ENCODE measurements around the gene COL18A1. TPM values are rescaled to one million over a fixed set of nuclear protein-coding genes. Genes with fewer than 3 reads are reported as not detected.
"Not testable (repeated sequence)": the region's sequence is repeated elsewhere in the genome, so short reads cannot be mapped to it uniquely, and the experiment has no call there.

The COL18A1 gene
- total RNA-seq, 1 experiment from 2014 or later: 353 TPM

DNA sequence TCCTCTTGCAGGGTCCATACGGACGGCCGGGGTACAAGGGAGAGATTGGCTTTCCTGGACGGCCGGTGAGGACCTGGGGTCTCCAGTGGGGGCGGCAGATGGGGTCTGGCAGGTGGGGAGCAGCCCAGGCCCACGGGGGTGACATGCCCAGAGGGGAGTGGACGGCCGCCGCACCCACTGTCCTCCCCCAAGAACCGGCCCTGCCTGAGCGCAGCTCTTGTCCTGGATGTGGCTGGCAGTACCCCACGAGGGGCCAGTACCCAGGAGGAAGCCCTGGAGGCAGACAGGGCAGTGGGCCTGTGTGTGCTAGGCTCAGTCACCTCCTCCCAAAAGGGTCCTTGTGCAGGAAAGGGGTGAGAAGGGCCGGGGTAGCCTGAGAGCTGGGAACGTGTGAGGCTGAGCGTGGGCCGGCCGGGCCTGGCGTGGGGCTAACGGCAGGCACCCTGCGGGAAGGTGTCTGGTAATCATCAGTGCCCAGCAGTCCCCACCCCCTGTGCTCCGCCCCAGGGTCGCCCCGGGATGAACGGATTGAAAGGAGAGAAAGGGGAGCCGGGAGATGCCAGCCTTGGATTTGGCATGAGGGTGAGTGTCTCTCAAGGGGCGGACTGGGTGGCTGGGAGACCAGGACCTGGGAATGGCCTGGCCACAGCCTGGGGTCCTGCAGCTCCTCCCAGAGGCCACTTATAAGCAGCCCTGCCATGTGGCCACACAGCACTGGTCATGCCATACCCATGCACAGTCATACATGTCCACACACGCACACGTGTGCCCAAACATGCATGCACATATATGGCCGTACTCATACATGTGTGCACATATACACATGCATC, 90.1 kb downstream of the COL18A1 start:
- DNase-seq (ENCODE audit: low spot score): no peak
- in situ Hi-C loops (cut with HindIII; ENCODE audit: low sequenced_read_pairs): no loop called here

DNA sequence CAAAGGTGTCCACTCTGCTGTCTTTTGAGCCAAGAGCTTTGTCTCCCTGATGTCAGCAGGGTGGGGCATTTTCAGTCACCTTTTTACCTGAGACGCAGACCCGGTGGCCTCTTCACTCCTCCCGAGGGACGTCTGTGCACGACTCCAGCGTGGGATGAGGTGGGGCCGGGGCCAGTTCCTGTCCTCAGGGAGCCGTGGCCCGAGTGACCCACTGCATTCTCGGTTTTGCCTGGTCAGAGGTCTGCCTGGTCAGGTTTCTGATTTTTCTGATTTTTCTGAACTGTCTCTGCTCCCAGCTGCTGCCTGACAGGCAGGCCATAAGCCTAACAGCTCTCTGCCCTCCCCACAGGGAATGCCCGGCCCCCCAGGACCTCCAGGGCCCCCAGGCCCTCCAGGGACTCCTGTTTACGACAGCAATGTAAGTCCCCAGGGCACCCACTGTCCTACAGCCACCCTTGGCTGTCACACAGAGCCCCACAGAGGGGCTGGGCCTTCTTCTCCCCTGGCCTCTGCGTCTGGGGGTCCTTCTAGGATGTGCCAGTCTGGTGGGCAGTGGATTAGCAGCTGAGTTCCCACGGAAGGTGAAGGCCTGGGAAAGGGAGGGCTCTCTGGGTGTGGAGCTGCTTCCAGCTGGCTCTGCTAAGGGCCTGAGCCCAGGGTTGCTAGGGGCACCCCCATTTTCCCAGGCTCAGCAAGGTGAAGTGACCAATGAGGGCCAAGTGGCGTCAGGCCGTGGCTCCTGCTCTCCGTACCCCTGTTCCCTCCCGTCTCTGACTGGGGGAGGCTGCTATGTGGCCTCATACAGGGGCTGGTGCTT, 91.4 kb downstream of the COL18A1 start:
- in situ Hi-C loops (cut with HindIII; ENCODE audit: low sequenced_read_pairs): no loop called here
- no peak for DNase-seq (ENCODE audit: low spot score)

DNA sequence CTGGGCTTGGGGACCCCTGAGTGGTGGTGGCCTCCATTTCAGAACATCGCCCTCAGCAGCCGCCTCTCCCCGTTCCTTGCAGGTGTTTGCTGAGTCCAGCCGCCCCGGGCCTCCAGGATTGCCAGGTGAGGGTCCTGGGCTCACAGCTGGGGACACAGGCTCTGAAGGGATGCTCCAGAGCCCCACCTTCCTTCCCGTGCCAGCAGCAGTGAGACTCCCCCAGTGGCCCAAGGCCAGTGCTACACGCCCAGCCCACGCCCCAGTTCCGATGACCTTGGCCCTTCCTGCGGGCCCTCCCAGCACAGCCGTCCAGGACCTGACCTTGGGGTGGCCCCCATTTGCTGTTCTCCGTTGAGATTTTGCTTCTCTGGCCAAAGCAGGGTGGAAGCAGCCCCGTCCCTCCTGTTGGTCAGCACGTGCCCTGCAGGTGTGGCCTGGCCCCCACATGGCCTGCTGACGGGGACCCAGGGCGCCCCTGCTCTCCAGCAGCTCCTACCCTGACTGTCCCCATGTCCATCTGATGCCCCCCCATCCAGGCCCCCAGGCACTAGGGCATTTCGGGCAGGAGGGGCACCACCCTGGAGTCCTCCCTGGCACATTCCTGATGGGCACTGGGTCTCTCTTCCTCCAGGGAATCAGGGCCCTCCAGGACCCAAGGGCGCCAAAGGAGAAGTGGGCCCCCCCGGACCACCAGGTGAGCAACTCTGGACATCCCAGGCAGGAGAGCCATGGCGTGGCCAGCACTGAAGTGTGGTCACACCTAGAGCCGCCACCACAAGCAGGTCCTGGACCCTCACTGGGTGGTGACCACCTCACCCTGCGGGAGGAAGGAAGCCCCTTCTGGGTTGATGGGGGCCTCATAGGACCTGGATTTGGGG, 92.2 kb downstream of the COL18A1 start:
- DNase-seq (ENCODE audit: low spot score): no peak
- in situ Hi-C loops (cut with HindIII; ENCODE audit: low sequenced_read_pairs): no loop called here

DNA sequence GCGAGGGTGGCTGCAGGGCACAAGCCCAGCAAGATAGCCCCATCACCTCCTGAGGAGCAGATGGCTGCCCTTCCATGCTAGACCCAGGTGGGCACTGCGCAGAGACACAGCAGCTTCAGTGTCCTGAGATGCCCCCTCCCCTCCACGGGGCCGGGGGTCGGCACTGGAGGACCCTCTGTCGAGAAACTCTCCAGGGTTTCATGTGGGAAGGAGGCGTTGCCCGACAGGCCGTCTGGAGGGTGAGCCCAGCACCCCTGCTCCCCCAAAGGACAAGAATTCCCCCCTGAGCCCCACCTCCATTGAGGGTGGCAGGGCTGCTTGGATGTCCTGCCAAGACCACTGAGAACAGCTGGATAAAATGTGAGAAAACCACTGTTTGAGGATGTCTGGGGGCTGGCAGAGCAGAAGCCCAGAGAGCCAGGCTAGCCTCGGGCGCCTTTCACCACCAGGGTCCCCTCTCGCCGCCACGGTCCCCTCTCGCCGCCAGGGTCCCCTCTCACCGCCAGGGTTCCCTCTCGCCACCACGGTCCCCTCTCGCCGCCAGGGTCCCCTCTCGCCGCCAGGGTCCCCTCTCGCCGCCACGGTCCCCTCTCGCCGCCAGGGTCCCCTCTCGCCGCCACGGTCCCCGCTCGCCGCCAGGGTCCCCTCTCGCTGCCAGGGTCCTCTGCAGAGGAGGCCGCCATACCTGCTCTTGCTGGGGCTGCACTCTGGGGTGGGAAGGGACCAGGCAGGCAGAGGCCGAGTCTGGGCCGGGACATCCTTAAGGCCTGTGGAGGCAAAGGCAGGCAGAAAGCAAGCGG, 93.1 kb downstream of the COL18A1 start:
- in situ Hi-C loops (cut with HindIII; ENCODE audit: low sequenced_read_pairs): no loop called here
- no peak for DNase-seq (ENCODE audit: low spot score)

- no peak for DNase-seq (ENCODE audit: low spot score)
- in situ Hi-C loops (cut with HindIII; ENCODE audit: low sequenced_read_pairs): no loop called here
Observed at GRCh38 chr21:45498646-45499000, 93.7 kb downstream of the COL18A1 start.

GRCh38 chr21:45499201-45499750, 94.3 kb downstream of the COL18A1 start:
- in situ Hi-C loops (cut with HindIII; ENCODE audit: low sequenced_read_pairs): no loop called here
- DNase-seq (ENCODE audit: low spot score): no peak

DNA sequence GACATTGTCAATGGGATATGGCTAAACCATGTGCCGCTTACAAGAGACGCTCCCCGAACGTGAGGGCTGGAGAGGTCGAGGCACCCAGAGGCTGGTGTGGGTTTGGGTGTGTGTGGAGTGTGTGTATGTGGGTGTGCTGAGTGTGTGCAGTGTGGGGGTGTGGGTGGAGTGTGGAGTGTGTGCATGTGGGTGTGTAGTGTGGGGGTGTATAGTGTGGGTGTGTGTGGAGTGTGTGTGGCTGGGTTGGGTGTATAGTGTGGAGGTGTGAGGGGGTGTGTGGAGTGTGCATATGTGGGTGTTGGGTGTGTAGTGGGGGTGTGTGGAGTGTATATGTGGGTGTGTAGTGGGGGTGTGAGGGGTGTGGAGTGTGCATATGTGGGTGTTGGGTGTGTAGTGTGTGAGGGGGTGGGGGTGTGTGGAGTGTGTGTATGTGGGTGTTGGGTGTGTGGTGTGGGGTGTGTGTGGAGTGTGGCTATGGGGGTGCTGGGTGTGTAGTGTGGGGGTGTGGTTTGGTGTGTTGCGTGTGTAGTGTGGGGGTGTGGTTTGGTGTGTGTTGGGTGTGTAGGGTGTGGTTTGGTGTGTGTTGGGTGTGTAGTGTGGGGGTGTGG, 95.1 kb downstream of the COL18A1 start:
- in situ Hi-C loops (cut with HindIII; ENCODE audit: low sequenced_read_pairs): no loop called here

DNA sequence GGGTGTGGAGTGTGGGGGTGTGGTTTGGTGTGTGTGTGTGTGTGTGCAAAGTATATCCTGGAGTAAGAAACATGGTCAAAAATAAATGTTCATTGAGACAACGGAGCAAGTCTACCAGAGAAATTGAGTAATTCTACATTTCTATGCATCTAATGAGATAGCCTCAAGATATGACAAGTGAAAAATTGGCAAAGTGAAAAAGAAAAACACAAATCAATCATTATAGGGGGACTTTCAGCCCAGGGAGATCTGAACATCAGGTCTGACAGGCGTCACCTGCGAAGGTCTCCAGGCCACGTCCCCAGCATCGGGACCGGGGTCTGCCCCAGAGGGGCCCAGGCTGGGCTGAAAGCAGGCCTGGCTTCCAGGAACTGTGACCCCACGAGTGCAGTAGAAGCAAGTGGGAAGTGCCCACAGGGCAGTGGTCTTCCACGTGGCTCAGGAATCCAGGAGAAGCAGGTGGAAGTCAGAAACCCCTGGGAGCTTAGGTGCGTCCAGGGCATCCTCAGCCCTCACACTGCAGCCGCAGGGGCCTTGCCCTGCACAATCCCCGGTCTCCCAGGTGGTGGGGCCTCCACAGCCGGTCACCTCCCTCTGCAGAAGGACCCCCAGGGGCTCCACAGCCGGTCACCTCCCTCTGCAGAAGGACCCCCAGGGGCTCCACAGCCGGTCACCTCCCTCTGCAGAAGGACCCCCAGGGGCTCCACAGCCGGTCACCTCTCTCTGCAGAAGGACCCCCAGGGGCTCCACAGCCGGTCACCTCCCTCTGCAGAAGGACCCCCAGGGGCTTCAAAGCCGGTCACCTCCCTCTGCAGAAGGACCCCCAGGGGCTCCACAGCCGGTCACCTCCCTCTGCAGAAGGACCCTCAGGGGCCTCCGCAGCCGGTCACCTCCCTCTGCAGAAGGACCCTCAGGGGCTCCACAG, 96.4 kb downstream of the COL18A1 start:
- in situ Hi-C loops (cut with HindIII; ENCODE audit: low sequenced_read_pairs); DNase-seq (ENCODE audit: low spot score): not testable (repeated sequence)

More for the DNA sequence above, 95.1 kb downstream of the COL18A1 start:
- DNase-seq (ENCODE audit: low spot score): no peak

GRCh38 chr21:45502006-45502345, 97.0 kb downstream of the COL18A1 start:
- no peak for DNase-seq (ENCODE audit: low spot score)
- in situ Hi-C loops (cut with HindIII; ENCODE audit: low sequenced_read_pairs): no loop called here

DNA sequence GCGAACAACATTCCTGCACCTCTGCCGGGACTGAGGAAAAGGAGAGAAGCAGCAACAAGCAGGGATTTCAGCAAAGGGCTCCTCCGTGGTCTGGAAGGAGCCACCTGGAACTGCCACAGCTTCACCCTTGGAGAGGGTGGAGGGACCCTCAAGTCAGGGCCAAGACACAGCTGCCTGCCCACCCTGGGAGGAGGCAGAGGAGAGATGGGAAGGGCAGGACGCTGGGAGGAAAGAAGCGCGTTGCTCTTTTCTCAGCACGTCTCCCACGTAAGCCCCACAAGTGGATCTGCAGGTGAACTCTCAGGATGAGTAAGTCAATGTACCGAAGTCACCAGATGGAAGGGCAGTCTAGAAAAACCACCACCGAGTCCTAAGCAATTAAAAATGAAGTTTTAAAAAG, 97.6 kb downstream of the COL18A1 start:
- DNase-seq (ENCODE audit: low spot score): no peak
- in situ Hi-C loops (cut with HindIII; ENCODE audit: low sequenced_read_pairs): no loop called here

DNA sequence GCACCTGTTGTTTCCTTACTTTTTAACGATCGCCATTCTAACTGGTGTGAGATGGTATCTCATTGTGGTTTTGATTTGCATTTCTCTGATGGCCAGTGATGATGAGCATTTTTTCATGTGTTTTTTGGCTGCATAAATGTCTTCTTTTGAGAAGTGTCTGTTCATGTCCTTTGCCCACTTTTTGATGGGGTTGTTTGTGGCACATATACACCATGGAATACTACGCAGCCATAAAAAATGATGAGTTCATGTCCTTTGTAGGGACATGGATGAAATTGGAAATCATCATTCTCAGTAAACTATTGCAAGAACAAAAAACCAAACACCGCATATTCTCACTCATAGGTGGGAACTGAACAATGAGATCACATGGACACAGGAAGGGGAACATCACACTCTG, 98.3 kb downstream of the COL18A1 start:
- DNase-seq (ENCODE audit: low spot score); in situ Hi-C loops (cut with HindIII; ENCODE audit: low sequenced_read_pairs): not testable (repeated sequence)

- no peak for DNase-seq (ENCODE audit: low spot score)
- in situ Hi-C loops (cut with HindIII; ENCODE audit: low sequenced_read_pairs): no loop called here
Observed at GRCh38 chr21:45504021-45504515, 99.1 kb downstream of the COL18A1 start.

GRCh38 chr21:45504516-45505415, 99.8 kb downstream of the COL18A1 start:
- DNase-seq (ENCODE audit: low spot score): no peak
- in situ Hi-C loops (cut with HindIII; ENCODE audit: low sequenced_read_pairs): no loop called here

GRCh38 chr21:45505416-45506021, 100.6 kb downstream of the COL18A1 start:
- in situ Hi-C loops (cut with HindIII; ENCODE audit: low sequenced_read_pairs): no loop called here
- DNase-seq (ENCODE audit: low spot score): peak; percentile 35

- in situ Hi-C loops (cut with HindIII; ENCODE audit: low sequenced_read_pairs): no loop called here
Observed at GRCh38 chr21:45506241-45506817, 101.4 kb downstream of the COL18A1 start.

More at GRCh38 chr21:45506241-45506817, 101.4 kb downstream of the COL18A1 start:
- DNase-seq (ENCODE audit: low spot score): no peak
